Activated CD4-positive, alpha-beta T cell treated with anti-CD3 and anti-CD28 coated beads for 24 hours (primary cell): ENCODE results near the gene RTEL1.
A peak's percentile ranks its signal among the peaks of the same experiment; 100 is the strongest.

Source experiments
- DNase-seq, 2 donors: peaks; one replicate each; pipeline ENCODE4 v3.0.0-alpha.2; 2020; ENCODE audit warnings: low read depth in 2 of 2

RTEL1 gene

DNA sequence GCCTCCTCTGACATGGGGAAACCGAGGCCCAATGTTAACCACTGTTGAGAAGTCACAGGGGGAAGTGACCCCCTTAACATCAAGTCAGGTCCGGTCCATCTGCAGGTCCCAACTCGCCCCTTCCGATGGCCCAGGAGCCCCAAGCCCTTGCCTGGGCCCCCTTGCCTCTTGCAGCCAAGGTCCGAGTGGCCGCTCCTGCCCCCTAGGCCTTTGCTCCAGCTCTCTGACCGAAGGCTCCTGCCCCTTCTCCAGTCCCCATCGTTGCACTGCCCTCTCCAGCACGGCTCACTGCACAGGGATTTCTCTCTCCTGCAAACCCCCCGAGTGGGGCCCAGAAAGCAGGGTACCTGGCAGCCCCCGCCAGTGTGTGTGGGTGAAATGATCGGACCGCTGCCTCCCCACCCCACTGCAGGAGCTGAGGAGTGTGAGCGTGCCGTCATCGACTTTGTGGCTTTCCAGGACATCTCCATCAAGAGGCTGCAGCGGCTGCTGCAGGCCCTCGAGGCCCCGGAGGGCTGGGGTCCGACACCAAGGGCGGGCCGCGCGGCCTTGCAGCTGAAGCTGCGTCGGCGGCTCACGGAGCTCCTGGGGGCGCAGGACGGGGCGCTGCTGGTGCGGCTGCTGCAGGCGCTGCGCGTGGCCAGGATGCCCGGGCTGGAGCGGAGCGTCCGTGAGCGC is 39.9 kb downstream of the RTEL1 start:
- no peak for DNase-seq

DNA sequence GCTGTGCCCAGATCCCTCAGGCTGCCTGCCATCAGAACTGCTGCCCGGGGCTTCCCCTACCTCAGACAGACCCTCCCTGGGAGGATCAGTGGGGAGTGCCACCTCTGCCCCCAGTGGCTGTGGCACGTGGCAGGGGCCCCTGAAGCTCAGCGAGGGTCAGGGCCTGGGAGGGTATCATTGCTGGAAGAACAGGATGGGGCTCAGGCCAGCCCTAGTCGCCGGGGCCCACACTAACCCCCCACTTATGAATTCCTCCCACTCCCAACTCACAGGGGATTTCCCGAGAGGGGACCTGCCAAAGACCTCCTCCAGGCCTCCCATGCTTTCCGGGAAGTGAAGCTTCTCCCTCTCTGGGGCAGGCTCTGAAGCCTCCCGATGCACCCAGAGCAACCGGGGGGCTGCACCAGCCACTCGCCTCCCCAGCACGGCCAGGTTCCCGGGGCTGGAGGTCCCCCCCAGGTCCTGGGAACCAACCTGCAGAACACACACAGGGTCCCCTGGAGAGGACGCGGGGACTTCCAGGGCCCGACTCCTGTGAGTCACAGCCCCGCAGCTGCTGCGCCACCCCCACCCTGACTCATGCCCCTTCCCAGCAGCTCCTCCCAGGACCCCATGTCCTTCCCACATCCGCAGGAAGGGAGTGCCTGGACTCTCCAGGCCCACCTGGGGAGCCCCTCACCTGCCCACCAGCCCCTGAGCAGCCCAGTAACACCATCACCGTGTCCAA is 40.8 kb downstream of the RTEL1 start:
- DNase-seq, result peak; percentile 42 to 54

DNA sequence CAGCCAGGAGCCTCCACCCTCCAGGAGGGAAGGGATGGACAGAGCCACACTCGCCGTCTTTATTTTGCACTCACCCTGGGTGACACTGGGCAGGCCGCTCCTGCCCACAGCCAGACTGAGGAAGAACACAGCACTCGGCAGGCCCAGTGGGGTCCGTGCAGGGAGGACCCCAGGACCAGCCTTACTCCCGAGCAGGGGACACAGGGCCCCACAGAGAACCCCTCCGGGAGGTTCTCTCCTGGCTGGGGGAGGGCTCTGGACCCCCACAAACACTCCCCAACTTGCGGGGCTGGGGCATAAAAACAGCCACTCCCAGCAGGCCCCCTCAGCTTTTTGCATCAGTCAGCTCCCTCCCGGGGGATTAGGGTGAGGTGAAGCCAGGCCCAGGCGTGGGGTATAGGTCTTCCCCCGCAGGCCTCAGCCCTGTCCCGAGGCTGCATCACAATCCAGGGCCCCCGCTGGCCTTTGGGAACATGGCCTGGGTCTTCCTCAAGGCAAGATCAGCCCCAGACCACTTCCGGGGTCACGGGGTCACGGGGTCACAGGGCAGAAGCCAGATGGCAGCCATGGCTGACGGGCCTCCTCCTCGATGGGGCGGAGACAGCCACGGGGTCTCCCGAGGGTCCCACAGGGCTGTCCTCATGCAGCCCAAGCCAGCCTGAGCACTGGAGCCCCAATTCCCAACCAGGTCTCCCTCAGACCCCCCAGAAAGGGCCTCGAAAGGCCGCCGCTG is 41.5 kb downstream of the RTEL1 start:
- DNase-seq, result no peak

DNA sequence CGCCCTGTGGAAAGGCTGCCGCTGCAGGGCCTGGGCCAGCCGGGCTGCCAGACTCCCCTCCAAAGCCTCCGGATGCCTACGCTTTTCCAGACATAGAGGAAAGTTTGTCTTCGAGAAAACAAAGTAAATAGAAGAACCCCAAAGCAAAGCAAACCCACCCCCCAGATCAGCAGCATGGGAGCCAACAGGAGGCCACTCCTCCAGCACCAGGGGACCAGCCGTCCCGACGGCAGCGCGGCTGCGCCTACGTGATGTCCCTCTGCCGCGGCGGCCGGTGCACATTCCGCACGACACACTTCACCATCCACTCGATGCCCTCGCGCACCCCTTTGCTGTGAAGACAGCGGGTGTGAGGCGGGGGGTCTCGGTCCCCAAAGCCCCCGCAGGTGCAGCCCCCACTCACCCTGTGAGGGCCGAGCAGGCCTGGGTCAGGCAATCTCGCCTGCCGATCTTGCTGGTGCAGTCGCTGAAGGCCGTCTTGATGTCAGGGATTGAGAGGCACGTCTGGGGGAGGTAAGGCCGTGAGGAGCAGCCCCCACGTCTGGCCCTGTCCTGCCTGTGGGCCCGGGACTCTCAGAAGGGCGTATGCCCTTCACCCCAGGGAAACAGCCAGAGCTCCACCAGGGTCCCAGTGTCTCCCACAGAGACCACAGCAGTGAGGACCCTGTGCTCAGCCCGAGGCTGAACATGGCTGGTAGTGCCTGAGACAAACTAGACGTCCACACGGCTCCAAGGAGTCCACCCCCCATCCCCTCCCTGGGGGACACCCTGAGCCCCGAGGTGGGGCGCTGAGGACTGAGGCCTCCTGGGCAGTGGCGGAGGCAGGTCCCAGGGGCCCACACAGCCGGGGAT is 42.3 kb downstream of the RTEL1 start:
- no peak for DNase-seq

DNA sequence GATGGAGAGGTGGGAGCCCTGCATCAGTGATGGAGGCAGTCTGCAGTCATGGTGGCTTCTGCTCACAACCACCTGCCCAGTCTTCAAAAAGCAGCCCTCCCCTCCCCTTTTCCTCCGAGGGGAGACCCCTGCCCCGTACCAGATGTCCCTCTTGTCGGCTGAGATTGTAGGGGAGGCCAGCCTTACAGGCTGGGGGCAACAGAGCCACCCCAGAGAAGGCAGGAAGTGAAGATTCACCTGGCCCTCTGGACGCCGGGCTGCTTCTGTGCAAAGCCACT is 42.9 kb downstream of the RTEL1 start:
- no peak for DNase-seq

DNA sequence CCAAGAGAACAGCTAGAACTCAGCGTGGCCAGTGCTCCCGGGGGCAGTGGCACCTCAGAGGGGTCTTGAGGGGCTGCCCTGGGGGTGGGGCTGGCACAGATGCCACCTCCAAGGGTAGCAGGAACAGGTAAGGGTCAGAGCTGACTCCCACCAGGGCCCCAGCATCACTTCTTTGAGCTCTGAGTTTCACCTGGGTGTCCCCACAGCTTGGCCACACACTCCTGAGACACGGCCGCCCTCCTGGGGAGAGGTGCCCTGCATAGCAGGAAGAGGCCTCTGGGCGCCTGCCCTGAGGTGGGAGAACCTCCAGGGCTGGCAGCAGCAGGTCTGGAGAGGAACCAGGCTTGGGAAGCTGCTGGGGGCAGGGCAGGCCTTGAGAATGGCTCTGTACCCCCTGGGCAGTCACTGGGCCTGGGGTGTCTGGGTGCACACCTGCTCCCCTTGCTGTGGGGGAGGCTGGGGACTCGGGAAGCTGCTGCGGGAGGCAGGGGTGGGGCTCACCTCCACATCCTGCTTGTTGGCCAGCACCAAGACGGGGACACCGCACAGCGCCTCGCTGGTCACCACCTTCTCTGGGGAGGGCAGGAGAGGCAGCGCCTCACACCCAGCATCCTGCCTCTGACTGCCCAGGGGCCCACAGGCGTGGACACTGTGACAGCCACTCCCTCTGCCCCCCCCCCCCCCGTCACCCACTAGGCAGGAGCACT is 43.4 kb downstream of the RTEL1 start:
- DNase-seq, result no peak

DNA sequence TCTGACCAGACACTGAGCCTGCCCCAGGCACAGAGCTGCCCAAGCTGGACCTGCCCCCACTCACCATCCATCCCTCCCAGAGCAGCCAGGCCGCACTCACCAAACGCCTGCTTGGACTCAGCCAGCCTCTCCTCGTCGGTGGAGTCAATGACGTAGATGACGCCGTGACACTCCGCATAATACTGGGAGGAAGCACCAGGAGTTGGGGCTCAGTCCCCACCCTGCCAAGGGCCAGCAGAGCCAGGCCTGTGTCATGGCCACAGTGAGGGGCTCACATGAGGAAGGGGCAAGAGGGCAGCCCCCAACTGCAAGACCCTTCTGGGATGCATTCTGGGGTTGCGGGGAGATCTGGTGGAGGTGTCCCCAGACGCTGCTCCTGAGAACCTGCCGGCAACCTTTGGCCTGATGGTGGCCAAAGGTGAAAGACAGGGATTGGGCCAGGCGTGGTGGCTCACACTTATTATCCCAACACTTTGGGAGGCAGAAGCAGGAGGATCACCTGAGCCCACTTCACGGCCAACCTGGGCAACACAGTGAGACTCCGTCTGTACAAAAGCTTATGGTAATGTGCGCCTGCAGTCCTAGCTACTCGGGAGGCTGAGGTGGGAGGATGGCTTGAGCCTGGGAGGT is 44.0 kb downstream of the RTEL1 start:
- DNase-seq, result no peak

DNA sequence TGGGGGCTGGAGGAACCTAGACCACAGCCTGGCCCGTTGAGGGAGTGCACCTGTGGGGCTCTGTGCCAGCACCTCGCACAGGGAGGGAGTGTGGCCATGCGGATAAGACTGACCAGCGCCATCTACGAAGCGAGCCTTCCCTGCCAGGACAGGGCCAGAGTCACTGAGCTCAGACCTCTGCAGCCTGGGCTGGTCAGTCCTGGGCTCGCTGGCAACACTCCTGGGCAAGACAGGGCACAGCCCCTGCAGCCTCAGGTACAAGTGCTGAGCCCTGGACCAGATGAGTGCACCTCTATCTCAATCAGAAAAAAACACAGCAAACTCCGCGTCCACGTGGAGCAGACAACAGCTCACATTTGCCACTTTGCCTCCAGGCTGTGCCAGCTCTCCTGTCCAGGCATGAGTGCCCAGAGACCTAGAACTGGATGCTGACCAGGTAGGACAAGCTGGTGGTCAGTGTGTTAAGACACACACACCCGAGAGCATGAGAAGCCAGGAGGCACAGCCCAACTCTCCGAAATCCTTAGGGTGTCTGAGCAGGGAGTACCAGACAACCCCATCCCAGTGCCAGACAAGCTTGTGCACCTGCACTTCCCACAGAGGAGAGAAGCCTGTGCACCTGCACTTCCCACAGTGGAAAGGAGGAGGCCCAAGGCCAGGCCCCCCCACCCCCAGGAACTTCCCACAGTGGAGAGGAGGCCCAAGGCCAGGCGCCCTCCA is 44.8 kb downstream of the RTEL1 start:
- no peak for DNase-seq

DNA sequence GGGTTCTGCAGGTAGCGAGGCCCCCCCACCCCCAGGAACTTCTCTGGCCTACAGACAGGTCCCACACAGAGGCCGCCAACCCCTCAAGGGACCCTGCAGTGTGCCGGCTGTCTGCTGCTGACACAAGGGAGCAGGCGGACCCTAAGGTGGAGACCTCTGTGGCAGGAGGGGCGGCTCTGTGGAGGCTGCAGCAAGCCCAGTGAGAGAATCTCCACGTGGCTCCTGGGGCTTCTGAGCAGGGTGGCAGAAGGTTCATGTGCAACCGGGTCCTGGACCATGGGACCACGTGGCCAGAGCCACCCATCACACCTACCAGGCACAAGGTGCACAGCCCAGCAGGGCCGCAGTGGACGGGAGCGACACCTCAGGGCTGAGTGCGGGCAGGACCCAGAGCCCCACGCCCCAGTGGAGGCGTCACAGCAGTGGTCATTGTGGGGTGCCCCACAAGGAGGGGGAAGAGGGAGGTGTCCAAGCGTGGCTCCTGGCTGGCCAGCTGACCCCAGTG is 45.4 kb downstream of the RTEL1 start:
- DNase-seq, result no peak

DNA sequence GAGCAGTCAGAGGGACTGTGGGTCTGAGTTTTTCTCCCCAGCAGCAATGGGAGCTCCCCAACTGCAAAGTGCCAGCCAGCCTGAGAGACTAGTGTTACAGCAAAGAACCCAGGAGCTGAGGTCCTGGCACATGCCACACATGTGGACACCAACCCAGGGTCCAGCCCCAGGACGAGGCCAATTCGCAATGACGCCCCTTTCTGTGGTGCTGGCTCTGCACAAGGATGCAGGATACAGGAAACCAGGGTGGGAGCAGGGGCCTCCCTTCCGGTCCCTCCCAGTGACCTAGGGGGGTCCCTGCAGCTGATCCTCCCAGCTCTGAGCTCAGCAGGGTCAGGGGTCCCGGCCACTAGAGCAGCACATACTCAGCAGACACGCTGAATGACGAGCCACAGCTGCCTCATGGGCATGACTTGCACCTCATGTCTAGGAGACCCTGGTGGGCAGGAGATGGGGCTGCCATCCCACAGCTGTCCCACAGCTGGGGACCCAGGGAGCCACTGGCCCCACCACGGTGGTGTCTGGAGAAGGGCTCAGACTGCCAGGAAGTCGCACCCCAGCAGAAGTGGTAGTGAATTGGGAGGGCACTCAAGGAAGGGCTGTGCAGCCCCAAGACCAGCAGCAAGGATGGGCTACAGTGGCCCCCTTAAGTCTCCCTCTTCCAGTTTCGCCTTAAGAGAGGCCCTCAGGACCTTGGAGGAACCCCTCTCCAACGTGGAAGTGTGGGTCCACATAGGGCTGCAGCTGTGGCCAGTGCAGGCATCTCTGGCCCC is 46.0 kb downstream of the RTEL1 start:
- no peak for DNase-seq

DNA sequence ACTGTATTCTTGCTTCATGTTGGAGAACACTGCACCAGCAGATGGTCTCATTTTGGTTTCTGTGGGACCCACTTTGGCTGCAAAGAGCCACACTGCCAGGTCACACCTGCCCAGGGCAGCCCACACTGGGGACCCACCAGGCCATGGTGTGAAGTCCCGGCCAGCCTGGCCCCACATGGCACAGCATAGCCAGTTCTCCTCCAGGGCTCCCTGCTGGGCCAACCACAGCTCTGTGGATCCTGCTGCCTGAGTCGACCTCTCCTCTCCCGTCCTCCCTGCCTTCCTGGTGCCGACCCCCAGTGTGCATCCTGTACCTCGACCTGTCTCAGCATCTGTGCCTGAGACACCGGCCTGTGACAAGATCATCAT is 46.6 kb downstream of the RTEL1 start:
- no peak for DNase-seq

DNA sequence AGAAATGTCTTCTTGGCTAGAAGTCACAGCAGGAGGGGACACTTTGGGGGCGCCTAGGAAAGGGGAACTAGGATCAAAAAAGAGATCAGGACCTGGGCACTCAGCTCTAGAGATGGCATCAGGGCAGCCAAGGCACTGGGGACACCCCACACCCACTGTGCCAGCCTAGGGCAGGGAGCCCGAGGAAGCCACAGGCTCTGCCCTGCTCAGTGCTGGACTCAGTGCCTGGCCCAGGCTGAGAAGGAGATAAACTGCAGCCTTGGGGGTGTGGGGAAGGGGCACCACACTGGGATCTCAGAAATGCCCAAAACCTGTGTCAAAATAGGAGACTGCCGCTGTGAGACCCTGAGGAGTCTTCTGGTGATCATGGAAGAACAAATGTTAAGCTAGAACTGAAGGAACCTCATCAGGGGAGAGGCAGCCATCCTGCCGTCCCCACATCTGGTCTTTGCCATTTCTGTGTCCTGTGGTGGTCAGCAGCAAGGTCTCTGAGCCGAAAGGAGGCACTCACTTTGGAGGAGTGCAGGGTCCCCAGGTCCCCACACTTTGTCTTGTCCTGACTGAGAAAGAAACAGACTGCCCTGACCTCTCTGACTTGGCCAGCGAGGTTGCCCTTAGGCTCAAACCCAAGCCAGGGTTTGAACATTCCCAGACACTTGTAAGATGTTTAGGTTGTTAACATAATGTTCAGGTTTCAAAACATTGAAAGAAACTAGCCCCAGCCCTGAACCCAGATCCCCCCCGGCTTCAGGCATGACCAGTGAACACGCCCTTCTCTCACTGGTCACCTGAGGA is 47.3 kb downstream of the RTEL1 start:
- no peak for DNase-seq

DNA sequence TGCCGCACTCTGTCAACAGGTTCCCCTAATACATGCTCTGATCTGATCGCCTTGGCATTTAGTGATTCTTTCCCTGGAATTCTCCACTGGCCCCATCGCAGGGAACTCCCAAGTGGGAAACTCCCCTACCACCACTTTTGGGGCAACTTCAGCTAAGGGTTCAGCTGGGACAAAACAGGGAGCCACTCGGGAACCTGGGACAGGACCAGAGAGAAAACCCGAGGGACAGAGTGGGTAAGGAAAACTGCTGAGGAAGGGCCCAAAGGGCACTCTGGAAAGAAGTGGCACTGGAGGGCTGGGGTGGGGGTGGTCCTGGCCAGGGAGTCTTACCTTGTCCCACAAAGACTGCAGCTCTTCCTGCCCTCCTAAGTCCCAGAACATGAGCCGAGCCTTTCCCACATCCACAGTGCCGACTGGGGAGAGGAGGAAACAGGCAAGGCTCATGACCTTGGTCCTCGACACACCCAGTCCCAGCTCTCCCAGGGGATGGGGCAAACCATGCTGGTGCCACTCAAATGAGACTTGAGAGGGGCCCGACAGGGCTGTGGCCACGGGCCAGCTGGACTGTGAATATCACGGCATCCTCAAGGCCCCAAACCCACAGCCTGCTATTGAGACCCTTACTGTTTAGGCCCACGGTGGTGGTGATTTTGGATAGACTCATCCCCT is 48.0 kb downstream of the RTEL1 start:
- DNase-seq, result no peak

DNA sequence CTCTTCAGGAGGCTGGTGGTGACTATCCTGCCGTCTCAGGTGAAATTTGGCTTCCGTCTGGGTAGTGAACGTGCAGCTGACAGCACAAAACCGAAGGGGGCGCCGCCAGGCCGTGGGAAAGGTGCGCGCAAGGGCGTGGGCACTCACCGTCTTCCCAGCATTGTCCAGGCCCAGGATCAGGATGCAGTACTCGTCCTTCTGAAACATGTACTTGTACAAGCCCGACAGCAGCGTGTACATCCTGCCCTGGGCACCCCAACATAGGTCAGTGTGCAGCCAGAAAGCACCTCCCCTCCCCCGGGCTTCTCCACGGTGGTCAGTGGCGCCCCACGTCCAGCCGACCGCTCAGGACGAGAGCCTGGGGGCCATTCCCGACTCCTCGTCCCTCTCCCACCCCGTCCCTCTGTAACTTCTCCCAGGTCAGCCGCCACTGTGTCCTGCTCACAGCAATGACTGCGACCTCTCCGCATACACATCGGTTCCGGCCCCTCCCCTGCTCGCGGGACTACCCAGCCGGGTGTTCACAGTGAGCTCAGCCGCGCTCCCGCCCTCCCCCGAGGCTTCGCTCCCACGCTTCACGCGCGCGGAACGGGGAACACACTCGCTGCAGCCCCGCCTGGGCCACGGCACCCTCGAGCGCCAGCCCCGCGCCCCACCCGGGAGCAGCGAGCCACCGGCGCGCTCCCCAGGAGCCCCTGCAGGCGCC is 48.9 kb downstream of the RTEL1 start:
- peak in 1 of 2 donors; percentile 48 for DNase-seq

DNA sequence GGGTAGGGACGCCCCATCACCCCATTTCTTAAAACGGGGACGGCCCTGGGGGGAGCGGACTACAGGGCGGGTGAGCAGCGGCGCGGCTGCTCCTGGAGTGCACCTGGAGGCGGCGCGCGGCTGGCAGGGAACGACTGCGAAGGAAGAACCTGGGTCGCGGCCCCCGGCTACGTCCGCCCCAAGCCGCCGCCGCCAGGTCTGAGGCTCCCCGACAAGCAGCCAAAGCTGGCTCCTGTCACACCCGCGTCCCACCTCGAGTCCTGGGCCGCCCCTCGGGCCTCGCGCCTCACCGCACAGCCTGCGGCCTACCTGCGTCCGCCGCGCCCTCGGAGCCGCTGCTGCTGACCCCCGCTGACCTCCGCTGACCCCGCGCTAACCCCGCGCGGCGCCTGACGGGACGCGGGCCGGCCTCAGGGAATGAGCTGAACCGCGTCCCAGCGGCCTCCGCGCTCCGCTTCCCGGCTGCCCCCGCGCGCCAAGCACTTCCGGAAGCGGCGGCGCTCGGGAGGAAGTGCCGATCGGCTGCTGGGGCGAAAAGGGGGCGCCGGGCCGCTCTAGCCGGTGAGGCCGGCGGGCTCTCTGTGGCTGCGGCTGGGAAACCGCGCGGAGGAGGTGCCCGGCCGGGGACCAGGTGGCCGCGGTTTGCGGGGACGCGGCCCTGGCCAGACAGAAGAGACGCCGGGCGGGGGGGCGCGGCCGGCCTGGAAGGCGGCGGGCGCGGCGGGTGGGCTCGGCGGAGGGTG is 49.6 kb downstream of the RTEL1 start, which contains the start of the genes ARFRP1 and ZGPAT:
ARFRP1 (minus strand) TSS at position 419 of the 743 bp plus-strand sequence. CDS start 885 bp downstream, outside the sequence.
ZGPAT (plus strand) TSS at position 482 of the 743 bp plus-strand sequence. CDS start 542 bp downstream, outside the sequence.
- peak; percentile 73 to 76 for DNase-seq
